HepG2 (cell line): ENCODE measurements around the gene ELOVL6. TPM values are rescaled to one million over a fixed set of nuclear protein-coding genes. Genes with fewer than 3 reads are reported as not detected.

Experiments used
- ATAC-seq: fragments of 200-7000 bp; cut with Tn5 transposase; 3 replicates; pipeline ENCODE4 v1.9.1; 2020; ENCODE audit warnings: mild to moderate bottlenecking, moderate library complexity
- BruUV-seq: library from RNA; stranded (reverse); fragments of 400-500 nt; replicated peaks from 2 replicates; lab custom pipeline; 2021; lab: Mats Ljungman, UMichigan
- CTCF ChIA-PET: fragments of 300-600 bp; formaldehyde crosslinking; extraction: SDS; loops from one replicate; lab custom pipeline; 2021; ENCODE audit warnings: low total read pairs, inconsistent platforms, low intra/inter-chr PET ratio; lab: Yijun Ruan, JAX
- POLR2A ChIA-PET: fragments of 350-600 bp; sonication (Branson Sonifier 250); formaldehyde crosslinking; loops from one replicate; lab custom pipeline; 2020; ENCODE audit warnings: antibody characterized with exemption, inconsistent platforms; lab: Yijun Ruan, JAX
- DNase-seq: peaks from one replicate; pipeline ENCODE4 v3.0.0-alpha.2; 2015; ENCODE audit warnings: low spot score
- FAIRE-seq: peaks from 3 replicates; lab custom pipeline; 2011; peaks lifted over from hg19 to GRCh38; lab: Jason Lieb, UNC
- H2AFZ ChIP-seq: one replicate; pipeline ENCODE4 v1.6.1; 2011; ENCODE audit warnings: low read length, inconsistent platforms
- H3K27ac ChIP-seq: fragments of 300-600 bp; 3 replicates; pipeline ENCODE4 v1.8.0; 2011; ENCODE audit warnings: mixed run types, mild to moderate bottlenecking, mixed read lengths, low read length, inconsistent platforms; ENCODE audit not compliant: insufficient read depth; ENCODE audit errors: extremely low read length
- H3K27me3 ChIP-seq, 2 experiments: fragments of 200-600 bp in 1 of 2; 2 replicates in 1 of 2; 3 replicates in 1 of 2; pipeline versions ENCODE4 v1.6.0 to v1.8.0; 2011; ENCODE audit warnings: low read length in 2 of 2, mild to moderate bottlenecking in 2 of 2, moderate library complexity in 2 of 2, inconsistent platforms in 1 of 2; ENCODE audit not compliant: insufficient read depth in 2 of 2, control insufficient read depth in 1 of 2
- H3K36me3 ChIP-seq, 2 experiments: fragments of 200-600 bp in 1 of 2; replicated peaks in 1 of 2; 2 replicates in 1 of 2; 3 replicates in 1 of 2; pipeline versions ENCODE4 v1.5.1 to v1.8.0; 2011; ENCODE audit warnings: low read length in 2 of 2, inconsistent platforms in 1 of 2; ENCODE audit not compliant: insufficient read depth in 2 of 2, control insufficient read depth in 1 of 2
- H3K4me1 ChIP-seq: 2 replicates; pipeline ENCODE4 v1.5.1; 2012; ENCODE audit warnings: low read length, inconsistent platforms; ENCODE audit not compliant: insufficient read depth
- H3K4me2 ChIP-seq: 2 replicates; pipeline ENCODE4 v1.6.0; 2011; ENCODE audit warnings: low read depth, low read length, inconsistent platforms
- H3K4me3 ChIP-seq, 3 experiments: fragments of 200-600 bp in 1 of 3; sonication (generic), shearing (Covaris generic) in 1 of 3; replicated peaks in 1 of 3; 2 replicates each; pipeline ENCODE4 v1.5.1; 2011 to 2016; ENCODE audit warnings: low read length in 3 of 3, inconsistent platforms in 2 of 3, low read depth in 2 of 3, mild to moderate bottlenecking in 2 of 3, control low read depth in 1 of 3, mixed read lengths in 1 of 3; ENCODE audit not compliant: insufficient read depth in 1 of 3
- H3K79me2 ChIP-seq: one replicate; pipeline ENCODE4 v1.6.1; 2011; ENCODE audit warnings: low read length, inconsistent platforms; ENCODE audit not compliant: insufficient read depth
- H3K9ac ChIP-seq: 2 replicates; pipeline ENCODE4 v1.6.0; 2011; ENCODE audit warnings: mild to moderate bottlenecking, low read depth, low read length, inconsistent platforms; ENCODE audit not compliant: insufficient read depth
- H3K9me3 ChIP-seq: 2 replicates; pipeline ENCODE4 v1.5.1; 2012; ENCODE audit warnings: mild to moderate bottlenecking, low read length
- H4K20me1 ChIP-seq: 2 replicates; pipeline ENCODE4 v1.6.0; 2011; ENCODE audit warnings: inconsistent platforms, mild to moderate bottlenecking, low read length, moderate library complexity; ENCODE audit not compliant: insufficient read depth
- HNF4A ChIP-seq: sonication (generic); formaldehyde crosslinking; IDR thresholded peaks from 2 replicates; pipeline ENCODE4 v1.4.0; 2020; ENCODE audit warnings: missing genetic modification reagents
- LCORL ChIP-seq, 2 experiments: fragments of 450-650 bp in 1 of 2; sonication (generic) in 1 of 2; formaldehyde crosslinking in 1 of 2; IDR thresholded peaks; 2 replicates each; pipeline versions ENCODE4 v1.5.0 to v1.6.1; 2017 to 2020; ENCODE audit warnings: antibody characterized with exemption in 1 of 2, missing genetic modification reagents in 1 of 2
- PAXIP1 ChIP-seq: sonication (generic); formaldehyde crosslinking; conservative IDR thresholded peaks from 2 replicates; pipeline ENCODE4 v1.4.0; 2020; ENCODE audit warnings: mild to moderate bottlenecking, missing genetic modification reagents, moderate library complexity
- PRDM10 ChIP-seq: sonication (generic); formaldehyde crosslinking; IDR thresholded peaks from 2 replicates; pipeline ENCODE4 v1.4.0; 2020; ENCODE audit warnings: low read depth, missing genetic modification reagents
- PRPF4 ChIP-seq: fragments of 200-400 bp; formaldehyde crosslinking; IDR thresholded peaks from 2 replicates; pipeline ENCODE4 v1.6.1; 2016; ENCODE audit warnings: low read length, low read depth; ENCODE audit not compliant: poor library complexity, severe bottlenecking
- SRSF9 ChIP-seq: fragments of 200-400 bp; formaldehyde crosslinking; IDR thresholded peaks from 2 replicates; pipeline ENCODE4 v1.6.1; 2018; ENCODE audit warnings: borderline replicate concordance, mild to moderate bottlenecking, low read depth, low read length; ENCODE audit not compliant: insufficient read depth, poor library complexity, severe bottlenecking
- TAF15 ChIP-seq: fragments of 200-400 bp; formaldehyde crosslinking; IDR thresholded peaks from one replicate; pipeline ENCODE4 v1.6.1; 2018; ENCODE audit warnings: mild to moderate bottlenecking, low read depth, low read length; ENCODE audit not compliant: poor library complexity, severe bottlenecking
- ZMYM3 ChIP-seq: sonication (generic); formaldehyde crosslinking; IDR thresholded peaks from 2 replicates; pipeline ENCODE4 v1.5.1; 2020; ENCODE audit warnings: mild to moderate bottlenecking, missing genetic modification reagents
- ZNF549 ChIP-seq: sonication (generic); formaldehyde crosslinking; IDR thresholded peaks from 2 replicates; pipeline ENCODE4 v1.5.0; 2020; ENCODE audit warnings: missing genetic modification reagents
- ZNF639 ChIP-seq: conservative IDR thresholded peaks from 2 replicates; pipeline ENCODE4 v1.6.1; 2018; ENCODE audit warnings: missing genetic modification reagents
- WGBS: methylation state at CpG from one replicate; pipeline ENCODE4 v1.1.6; 2017; ENCODE audit warnings: low lambda C conversion rate; 5-methylcytosine and 5-hydroxymethylcytosine counted together
- in situ Hi-C: cut with HindIII; loops from 2 replicates; pipeline ENCODE4 v1.10.0; 2017; ENCODE audit warnings: low pct_unique_long_range_greater_than_20kb; ENCODE audit not compliant: extremely low pct_ligation_motif_present
- intact Hi-C: fragments of 100-400 bp; cut with micrococcal nuclease; formaldehyde crosslinking; loops from one replicate; pipeline ENCODE4 v1.10.0; 2022; ENCODE audit not compliant: unreplicated experiment
- polyA plus RNA-seq, 8 experiments: library from polyadenylated mRNA; depleted of rRNA in 3 of 8; stranded (reverse) in 7 of 8; unstranded in 1 of 8; fragments of >200 nt; fragmentation: Illumina TruSeq in 4 of 8; extraction: Trizol in 4 of 8; gene quantifications; 2 replicates each; pipeline versions ENCODE4 v1.2.1 to v1.2.3, GENCODE V29; 2011 to 2016; ENCODE audit warnings: low read depth in 4 of 8, missing spikeins in 1 of 8, mixed read lengths in 1 of 8; ENCODE audit not compliant: insufficient read depth in 1 of 8
- total RNA-seq, 5 experiments: library from RNA; depleted of rRNA; stranded (reverse); fragments of >200 nt; fragmentation: Illumina TruSeq; extraction: Trizol; gene quantifications; 2 replicates each; pipeline ENCODE4 v1.2.3, GENCODE V29; 2016; ENCODE audit warnings: low read depth in 1 of 5
- TF ChIP-seq, protein P1 (sequence below): sonication (generic); formaldehyde crosslinking; IDR thresholded peaks from 2 replicates; pipeline ENCODE4 v1.5.0; 2020; ENCODE audit warnings: missing genetic modification reagents, mild to moderate bottlenecking, borderline replicate concordance

The ELOVL6 gene
- total and polyA plus RNA-seq, 2 of the 13 experiments (the other 11 are each of a cell fraction or from before 2014, with no cell fraction given), result 14.1 to 23.2 TPM

GRCh38 chr4:110009550-110009949, 188.9 kb downstream of the ELOVL6 start:
- no peak overlapping the region for H3K4me3 ChIP-seq
- TF ChIP-seq, protein P1, sequence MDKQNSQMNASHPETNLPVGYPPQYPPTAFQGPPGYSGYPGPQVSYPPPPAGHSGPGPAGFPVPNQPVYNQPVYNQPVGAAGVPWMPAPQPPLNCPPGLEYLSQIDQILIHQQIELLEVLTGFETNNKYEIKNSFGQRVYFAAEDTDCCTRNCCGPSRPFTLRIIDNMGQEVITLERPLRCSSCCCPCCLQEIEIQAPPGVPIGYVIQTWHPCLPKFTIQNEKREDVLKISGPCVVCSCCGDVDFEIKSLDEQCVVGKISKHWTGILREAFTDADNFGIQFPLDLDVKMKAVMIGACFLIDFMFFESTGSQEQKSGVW (CRISPR knock-in tag), result no peak
- no peak for TF ChIP-seq TAF15
- TF ChIP-seq LCORL (IDR thresholded peaks at IDR 0.05), result no peak
- TF ChIP-seq LCORL (CRISPR knock-in tag; IDR thresholded peaks at IDR 0.05), result no peak
- TF ChIP-seq HNF4A (CRISPR knock-in tag), result no peak
- TF ChIP-seq PRPF4, result no peak
- TF ChIP-seq ZNF639, result no peak
- no peak for TF ChIP-seq PAXIP1
- no peak for TF ChIP-seq ZMYM3 (CRISPR knock-in tag)
- TF ChIP-seq ZNF549, result no peak
- TF ChIP-seq SRSF9, result no peak
- no peak for TF ChIP-seq PRDM10
- peaks cover 29% of the 10 kb centered on the region for H3K4me1 ChIP-seq
- no peak overlapping the region for H3K27ac ChIP-seq
- no peaks in the 10 kb centered on the region for H3K79me2 ChIP-seq
- no peak overlapping the region for H2AFZ ChIP-seq
- no TSS peak for BruUV-seq
- no peaks in the 10 kb centered on the region for H3K27me3 ChIP-seq
- DNase-seq, result no peak
- in situ Hi-C loops, result loop anchor here (5.0 to 25.0 kb wide), 3 partner anchors 305 to 1628 kb away; no protein-coding TSS in a partner anchor
- no peak for ATAC-seq
- intact Hi-C loops, result loop anchor here (5.0 kb wide), 2 partner anchors 188 to 333 kb away; partner anchors contain the start of gene ELOVL6
- no peaks in the 10 kb centered on the region for H3K9me3 ChIP-seq
- H4K20me1 ChIP-seq, result no peaks in the 10 kb centered on the region
- ChIA-PET CTCF (no interaction called here), POLR2A (no interaction called here)
- 67% methylated on average over 2 of the region's 2 CpGs for whole genome bisulfite sequencing
- no peak overlapping the region for H3K4me2 ChIP-seq
- no peaks in the 10 kb centered on the region for H3K36me3 ChIP-seq
- H3K9ac ChIP-seq, result no peak overlapping the region
- no peak for FAIRE-seq
